Left forelimb (tissue), 1 donor: ENCODE data around the gene BHLHE40.

ENCODE experiments used
- DNase-seq: peaks from one replicate; pipeline ENCODE4 v3.0.0-alpha.2; 2018; ENCODE audit warnings: low spot score

The BHLHE40 gene

DNA sequence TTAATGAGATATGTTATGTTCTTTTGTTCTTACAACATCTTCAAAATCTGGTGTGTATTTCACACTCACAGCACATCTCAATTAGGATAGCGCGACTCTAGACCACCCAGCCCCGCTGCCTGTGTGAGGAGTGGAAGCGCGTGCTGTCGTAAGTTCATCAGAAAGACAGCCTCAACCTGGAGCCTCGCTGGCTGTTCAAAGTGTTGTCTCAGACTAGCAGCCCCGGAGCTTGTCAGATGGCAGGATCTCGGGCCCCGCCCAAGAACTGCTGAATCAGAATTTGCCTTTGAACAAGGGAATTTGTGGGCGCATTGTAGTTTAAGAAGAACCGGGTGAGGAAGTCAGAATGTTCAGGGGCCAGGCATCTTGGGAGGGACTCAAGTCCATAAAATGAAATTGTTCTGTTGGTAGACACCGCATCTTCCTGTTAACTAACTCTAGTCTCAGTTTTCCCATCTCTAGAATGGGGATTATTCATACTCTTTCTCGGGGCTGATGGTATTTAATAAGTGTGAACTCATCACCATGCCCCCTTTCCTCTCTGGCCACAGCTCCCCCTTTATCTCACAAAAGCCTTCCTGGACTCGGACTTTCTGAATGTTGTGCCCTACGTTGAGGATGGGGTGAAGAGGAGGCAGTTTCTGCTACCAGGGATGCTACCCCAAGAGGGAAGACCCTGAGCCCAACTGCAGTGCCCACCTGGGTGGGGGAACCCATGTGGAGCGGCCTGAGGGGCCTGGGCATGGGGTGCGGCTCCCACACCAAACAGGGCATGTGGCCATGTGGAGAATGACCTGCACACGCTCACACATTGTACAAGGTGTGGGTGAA lies 40.4 kb downstream of the BHLHE40 start:
- DNase-seq, result no peak

DNA sequence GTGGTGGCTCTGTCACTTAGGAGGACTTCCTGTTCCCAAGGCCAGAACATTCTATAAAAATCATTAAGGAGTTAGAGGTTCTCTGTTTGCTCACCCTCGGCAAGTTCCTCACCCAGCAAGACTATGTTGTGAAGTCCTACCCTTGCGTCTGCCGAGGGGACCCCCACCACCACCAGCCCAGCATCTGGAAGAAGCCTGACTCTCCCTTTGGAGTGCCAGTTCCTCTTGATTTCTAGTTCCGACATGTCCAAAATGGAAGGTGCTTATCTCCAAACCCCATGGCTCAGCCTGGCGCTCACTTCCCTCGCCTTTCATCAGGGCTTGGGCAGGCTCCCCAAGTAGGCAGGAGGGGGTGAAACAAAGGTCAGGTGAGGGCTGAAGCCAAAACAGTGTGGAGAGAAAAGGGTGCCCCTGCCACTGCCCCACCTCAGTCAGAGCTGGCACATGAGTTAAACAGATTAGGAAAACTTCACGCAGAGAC lies 41.0 kb downstream of the BHLHE40 start:
- no peak for DNase-seq

DNA sequence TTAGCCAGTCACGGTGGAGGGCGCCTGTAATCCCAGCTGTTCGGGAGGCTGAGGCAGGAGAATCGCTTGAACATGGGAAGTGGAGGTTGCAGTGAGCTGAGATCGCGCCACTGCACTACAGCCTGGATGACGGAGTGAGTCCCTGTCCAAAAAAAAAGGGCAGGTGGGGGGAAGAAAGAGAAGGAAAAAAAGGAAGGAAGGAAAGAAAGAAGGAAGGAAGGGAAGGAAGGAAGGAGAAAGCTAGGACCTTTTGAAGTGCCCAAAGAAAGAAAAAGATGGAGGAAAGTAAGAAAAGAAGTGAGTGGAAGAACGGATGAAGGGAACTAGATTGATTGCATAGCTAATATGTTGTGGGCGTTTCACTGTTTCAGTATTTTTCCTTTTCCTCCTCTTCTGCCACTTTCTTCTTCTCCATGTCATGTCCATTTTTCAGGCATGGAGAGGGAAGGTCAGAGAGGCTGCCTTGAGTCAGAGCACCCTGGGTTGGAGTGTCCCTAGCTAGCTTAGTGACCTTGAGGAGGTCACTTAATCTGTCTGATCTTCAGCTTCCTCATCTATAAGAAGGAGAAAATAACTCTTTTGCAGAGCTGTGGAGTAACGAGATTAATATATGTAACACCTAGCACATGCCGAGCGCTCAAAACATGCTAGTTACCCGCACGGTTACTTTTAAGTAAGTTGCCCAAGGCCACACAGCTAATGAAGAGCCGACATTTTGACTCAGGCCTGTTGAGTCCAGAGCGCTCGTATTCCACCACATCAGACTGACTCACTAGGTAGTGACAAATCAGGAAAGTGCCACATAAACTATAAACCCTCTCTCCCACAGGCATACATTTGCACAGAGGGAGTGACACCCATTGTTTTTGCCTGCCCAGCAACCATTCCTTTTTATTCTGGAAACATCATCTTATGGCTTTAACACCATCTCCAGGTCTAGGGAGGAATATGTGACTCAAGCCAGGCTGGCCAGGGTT lies 42.2 kb downstream of the BHLHE40 start:
- no peak for DNase-seq

DNA sequence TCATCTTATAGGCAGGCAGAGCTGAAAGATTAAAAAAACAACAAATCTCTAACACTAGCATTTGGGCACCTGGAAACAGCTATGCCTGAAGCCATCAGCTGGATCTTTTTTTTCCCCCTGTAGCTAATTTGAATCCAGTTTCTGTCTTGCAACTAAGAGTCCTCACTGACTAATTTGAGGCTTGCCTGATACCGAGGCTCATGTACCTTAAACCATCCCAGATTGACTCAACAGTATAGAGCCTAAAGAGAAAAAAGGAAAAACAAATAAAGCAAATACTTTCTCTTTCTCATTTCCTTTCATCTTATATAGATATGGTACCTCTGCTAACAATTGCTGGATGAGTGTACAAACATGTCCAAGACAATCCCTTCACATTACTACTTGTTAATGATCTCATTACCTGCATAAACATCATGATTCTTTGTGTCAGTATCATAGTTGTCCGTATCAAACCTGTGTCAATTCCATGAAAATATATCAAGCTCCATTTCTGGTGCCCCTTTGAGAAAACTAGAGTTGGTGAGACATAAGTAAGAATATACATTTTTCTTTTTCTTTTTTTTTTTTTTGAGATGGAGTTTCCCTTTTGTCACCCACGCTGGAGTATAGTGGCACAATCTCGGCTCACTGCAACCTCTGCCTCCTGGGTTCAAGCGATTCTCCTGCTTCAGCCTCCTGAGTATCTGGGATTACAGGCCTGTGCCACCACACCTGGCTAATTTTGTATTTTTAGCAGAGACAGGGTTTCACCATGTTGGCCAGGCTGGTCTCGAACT lies 43.1 kb downstream of the BHLHE40 start:
- no peak for DNase-seq

DNA sequence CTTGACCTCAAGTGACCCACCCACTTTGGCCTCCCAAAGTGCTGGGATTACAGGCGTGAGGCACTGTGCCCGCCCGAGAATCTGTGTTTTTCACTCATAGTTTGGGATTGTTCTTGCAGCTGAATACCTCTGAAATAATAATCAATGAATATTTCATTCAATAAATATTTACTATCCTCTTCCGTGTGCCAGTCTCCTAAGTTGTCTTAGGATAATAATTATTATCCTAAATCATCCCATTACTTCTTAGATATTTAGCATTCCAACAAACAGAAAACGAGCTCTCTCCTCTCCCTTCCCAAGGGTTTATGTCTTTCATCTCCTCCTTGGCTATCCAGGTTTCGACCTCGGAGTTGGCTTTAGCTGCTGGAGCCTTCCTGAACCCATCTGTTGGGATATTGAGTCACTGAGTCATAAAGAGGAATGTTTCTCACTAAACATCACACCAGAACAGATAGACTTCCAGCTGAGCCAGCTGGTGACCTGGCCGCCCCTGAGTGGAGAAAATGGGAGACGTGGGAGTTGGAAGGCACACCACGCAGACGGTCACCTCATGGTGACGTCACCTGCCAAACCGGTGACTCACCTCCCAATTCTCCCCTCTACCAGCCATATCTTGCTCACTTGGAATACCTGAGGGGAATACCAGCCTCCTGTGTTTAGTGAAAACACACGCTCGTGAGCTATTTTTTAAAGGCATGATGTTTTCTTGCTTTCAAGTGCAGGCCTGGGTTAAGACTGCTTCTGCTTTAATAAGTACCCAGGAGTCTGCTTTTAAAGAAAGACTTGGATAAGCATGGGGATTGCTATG lies 43.9 kb downstream of the BHLHE40 start:
- DNase-seq, result no peak

DNA sequence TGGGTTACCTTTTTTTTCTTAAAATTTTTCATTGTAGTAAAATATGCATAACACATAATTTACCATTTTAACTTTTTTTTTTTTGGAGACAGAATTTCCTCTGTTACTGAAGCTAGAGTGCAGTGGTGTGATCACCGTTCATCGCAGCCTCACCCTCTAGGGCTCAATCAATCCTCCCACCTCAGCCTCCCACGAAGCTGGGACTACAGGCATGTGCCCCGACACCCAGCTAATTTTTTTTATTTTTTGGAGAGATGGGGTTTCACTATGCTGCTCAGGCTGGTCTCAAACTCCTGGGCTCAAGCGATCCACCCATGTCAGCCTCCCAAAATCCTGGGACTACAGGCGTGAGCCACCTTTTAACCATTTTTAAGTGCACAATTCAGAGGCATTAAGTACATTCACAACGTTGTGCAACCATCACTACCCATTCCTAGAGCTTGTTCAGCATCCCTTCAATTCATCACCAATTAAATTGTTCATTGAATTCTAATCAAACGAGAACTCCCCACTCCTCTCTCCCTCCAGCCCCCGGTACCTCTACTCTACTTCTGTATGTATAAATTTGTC lies 44.6 kb downstream of the BHLHE40 start:
- no peak for DNase-seq

DNA sequence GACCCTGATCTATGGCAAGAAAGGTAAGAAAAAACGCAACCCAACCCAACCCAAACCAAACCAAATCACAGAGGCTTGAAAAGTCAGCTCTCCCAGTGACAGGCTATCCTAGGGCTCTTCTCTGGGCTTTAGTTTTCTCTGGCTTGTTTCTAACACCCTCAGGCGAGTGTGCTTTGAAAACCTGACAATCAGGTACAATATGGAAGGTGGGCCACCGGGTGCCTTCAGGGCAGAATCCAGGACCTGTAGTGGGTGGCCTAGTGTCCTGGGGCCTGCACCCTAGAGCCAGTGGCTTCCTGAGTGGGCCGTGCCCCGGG lies 46.8 kb downstream of the BHLHE40 start:
- no peak for DNase-seq

DNA sequence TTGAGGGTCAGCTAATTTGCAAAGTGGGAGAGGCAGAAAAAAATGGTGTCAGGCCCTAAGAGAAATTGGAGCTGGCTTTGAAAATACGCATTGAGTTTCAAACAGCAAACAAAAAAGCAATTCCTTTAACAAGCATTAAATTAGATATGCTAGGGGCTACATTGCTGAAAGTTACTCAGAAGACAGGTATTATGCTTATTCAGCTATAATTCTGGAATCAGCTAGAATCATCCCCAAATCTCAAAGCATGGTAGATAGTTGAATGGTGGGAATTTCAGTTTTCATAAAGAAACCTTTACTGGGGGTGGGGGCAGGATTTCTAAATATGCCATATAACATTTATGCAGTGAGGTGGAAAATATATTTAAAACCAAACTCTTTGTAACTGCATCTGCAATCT lies 50.5 kb downstream of the BHLHE40 start:
- DNase-seq, result no peak

DNA sequence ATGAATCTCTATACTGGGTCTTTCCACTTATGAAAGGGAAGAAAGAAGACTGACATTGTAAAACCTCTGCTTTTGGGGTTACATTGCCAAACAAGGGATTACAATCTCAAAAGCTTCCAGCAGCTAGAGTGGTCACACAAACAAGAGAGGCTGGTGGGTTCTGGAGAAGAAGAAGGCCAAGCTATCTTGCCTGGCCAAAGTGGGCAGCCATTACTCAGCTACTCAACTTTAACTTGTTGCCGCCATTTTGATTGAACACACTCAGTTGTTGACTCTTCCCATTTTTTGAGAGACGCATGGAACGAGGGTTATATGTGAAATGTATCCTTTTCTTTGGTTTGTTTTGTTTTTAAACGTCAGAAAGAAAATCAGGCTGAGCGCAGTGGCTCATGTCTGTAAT lies 50.9 kb downstream of the BHLHE40 start:
- DNase-seq, result no peak

DNA sequence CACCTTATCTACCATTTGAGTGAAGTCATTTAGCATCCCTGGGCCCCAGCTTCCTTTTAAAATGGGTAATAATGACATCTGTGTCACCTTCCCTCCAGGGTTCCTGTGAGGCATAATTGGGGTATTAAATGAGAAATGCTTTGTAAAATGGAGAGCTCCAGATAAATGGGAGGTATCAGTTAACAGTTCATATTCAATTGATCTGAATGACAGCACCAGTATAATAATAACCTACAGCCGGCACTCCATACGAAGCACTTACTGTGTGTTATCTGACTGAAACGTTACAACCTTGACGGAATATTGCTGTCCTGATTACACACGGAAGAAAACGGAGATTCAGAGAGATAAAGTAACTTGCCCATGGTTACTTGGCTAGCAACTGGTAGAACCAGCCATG lies 53.6 kb downstream of the BHLHE40 start:
- DNase-seq, result no peak
